GM10266 (cell line): ENCODE results near the gene HEG1.

Experiments
- DNase-seq: peaks from one replicate; pipeline ENCODE4 v3.0.0; 2012; ENCODE audit errors: extremely low spot score
- TF ChIP-seq, protein P1 (sequence below): IDR thresholded peaks from 2 replicates; pipeline ENCODE4 v1.5.1; 2012; ENCODE audit warnings: mild to moderate bottlenecking, low read depth; ENCODE audit not compliant: control insufficient read depth, insufficient read depth; ENCODE audit errors: missing control alignments

HEG1 gene

DNA sequence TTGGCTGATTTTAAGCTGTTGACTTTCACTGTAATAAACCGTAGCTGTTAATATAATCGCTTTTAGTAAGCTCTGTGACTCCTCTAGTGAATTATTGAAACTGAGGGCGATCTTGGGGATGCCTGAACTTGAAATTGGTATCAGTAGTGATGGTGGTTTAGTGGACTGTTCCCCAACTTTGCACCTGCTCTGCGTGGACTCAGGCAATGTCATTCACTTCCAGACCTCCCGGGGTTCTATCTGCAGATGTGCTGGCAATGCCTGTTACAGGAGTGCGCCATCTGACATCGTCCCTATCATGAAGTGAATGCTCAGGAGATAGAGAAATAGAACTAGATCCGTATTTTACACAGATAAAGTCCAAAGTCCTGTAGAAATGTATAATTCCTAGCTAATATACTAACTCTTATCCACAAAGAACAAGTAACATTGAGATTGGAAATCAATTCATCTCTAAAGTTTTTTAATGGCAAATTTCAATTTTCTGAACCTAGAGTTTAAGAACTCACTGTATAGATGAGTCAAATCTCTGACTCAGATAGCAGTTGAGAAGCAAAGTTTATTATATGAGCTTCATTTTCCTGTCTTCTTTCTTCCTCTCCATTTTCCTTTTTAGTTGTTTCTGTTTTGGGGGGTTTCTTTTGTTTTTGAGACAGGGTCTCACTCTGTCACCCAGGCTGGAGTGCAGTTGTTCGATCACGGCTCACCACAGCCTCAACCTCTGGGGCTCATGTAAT, 51.8 kb downstream of the HEG1 start:
- TF ChIP-seq, protein P1, sequence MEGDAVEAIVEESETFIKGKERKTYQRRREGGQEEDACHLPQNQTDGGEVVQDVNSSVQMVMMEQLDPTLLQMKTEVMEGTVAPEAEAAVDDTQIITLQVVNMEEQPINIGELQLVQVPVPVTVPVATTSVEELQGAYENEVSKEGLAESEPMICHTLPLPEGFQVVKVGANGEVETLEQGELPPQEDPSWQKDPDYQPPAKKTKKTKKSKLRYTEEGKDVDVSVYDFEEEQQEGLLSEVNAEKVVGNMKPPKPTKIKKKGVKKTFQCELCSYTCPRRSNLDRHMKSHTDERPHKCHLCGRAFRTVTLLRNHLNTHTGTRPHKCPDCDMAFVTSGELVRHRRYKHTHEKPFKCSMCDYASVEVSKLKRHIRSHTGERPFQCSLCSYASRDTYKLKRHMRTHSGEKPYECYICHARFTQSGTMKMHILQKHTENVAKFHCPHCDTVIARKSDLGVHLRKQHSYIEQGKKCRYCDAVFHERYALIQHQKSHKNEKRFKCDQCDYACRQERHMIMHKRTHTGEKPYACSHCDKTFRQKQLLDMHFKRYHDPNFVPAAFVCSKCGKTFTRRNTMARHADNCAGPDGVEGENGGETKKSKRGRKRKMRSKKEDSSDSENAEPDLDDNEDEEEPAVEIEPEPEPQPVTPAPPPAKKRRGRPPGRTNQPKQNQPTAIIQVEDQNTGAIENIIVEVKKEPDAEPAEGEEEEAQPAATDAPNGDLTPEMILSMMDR = no peak
- DNase-seq = no peak

DNA sequence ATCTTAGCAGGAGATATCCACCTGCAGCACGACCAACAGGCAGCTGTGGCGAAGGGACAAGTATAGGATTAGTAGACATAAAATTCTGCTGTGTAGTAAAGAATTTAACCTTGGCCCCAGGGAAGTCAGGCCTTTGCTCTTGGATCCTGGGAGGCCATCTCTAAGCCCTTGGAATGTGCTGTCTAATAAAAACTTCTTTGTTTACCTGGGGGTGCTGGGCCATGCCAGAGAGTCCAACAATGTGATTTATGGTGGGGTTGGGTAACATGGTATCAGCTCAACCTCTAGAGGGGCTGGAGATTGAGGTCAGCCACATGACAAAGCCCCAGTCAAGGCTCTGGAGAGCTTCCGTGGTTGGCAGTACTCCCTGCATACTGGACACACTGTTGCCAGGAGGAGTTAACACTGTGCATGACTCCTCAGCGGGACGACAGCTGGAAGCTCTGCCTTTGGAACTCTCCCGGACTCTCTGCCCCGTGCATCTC, 52.4 kb downstream of the HEG1 start:
- TF ChIP-seq, protein P1 = no peak
- no peak for DNase-seq

DNA sequence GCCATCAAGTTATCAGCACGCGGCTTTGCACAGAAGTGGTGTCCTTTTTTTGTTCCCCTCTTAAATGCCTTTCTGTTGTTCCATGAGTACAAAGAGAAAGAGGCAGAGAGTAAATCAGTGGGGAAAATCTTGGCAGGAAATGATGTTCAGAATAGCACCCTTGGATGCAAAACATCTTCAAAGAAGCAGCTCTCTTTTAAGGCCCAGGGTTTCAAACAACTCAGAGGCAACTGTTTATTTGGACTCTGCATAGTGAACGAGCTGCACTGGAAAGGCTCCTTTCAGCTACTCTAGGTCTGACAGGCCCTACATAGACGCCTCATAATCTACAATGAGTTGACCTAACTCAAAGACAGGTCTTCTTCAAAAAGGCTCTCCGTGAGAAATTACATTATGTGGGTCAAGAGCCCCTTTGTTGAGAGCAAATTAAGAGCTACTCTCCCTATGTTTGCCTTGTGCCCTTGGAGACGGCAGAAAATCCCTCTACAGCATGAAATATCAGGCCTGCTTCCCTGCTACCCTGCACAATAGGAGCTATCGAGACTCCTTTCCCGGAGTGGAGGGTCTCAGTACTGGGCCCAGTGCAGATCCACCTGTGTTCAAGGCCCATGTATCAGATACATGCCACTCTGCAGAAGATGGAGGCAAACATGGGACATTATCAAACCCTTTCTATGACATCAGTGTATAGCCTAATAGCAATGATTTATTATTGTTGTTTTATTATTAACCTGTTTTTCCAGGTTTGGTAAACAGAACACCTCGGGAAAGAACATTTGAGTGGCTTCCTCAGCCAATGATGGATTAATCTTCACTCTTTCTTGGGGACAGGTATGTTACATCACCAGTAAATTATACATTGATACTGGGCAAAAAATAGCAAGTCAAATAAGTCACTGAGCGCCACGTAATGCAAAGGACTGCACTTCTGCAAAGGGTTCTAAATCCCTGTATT, 53.1 kb downstream of the HEG1 start:
- TF ChIP-seq, protein P1 = no peak

DNA sequence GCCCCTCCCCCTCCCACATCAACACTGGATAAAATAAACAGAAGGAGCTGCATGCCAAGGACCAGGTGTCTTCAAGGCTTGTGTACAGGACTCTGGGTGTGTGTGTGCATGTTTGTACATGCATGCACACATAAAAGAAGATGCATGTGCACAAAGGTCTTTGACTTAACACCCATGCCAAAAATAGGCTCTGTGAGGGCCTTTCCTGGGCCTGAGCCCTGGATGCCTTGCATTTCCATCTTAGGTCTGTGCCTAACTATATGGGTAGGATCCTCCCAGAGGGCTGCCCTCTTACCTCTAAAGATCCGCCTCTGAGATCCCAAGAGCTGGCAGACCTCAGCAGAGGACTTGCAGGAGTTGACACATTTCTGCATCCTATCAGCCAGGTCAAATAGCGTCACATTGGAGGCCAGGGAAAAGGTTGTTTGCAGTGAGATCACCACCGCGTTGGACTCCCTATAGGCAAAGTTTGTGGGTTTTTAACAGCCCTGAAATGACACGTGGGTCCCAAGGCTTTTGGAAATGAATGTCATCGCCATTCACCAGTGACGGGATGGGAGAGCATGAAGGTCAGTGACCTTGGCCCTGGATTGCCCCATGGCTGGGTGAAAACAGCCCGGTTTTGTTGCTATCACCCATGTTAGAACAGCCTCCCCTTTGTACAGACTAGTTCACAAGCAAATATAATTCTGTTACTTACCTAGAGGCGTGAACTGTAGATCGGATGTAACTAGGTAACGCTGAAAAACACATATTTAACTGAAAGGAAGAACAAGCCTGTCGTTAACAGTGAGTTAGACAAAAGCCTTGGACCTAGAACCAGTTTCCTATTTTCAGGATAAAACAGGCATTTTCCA, 54.0 kb downstream of the HEG1 start:
- TF ChIP-seq, protein P1 = no peak
- DNase-seq = no peak

More for the DNA sequence above, 53.1 kb downstream of the HEG1 start:
- DNase-seq = no peak

DNA sequence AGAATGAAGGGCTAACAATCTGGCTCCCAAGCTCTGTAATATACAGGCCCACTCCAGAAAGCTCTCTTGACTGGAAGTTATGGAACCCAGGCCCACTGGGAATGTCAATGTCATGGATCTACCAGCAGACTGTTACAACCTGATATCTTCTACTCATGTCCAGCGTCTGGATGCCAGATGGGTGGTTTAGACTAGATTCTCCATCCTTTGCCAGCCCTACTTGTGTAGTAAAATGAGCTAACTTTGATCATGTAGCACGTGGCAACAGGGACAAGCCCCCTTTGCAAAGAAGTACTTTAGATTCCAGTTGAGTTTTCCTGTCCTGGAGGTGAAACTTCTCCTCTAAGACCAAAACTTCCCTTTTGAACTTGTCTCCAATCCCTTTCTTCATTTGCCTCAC, 55.1 kb downstream of the HEG1 start:
- TF ChIP-seq, protein P1 = no peak
- no peak for DNase-seq

DNA sequence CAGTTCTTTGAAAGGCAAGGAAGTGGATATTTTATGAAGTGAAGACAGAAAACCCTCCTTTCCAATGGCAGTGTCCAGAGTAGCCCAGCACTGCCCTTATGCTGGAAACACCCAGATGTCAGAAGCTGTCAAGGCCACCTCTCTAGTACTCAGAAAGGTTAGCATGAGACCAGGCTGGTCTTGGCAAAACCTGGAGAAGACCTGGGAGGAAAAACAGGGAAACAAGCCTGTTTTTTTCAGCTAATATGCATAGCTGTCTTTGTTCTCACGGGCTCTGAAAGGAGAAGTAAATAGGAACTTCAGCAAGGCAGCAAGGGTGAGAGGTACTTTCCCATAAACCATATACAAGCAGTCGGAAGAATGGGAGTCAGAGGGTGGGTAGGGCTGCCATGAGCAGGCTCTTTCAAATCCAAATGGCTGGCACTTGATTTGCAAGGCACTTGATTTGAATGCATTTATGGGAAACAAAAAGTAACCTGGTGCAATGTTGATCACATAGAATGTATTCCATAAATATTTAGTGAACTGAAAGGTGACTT, 55.8 kb downstream of the HEG1 start:
- DNase-seq = no peak
- TF ChIP-seq, protein P1 = no peak
